Subcutaneous abdominal adipose tissue (tissue), 5 donors: ENCODE measurements around the gene ANXA11.

Experiments
- H3K27ac ChIP-seq: one replicate; pipeline ENCODE4 v1.7.0; 2013; ENCODE audit warnings: low read depth, mild to moderate bottlenecking, inconsistent platforms, low read length, moderate library complexity
- H3K27me3 ChIP-seq, 5 donors: one replicate each; pipeline ENCODE4 v1.7.0; 2013; ENCODE audit warnings: low read length in 5 of 5, inconsistent platforms in 1 of 5; ENCODE audit not compliant: control insufficient read depth in 5 of 5, insufficient read depth in 4 of 5
- H3K36me3 ChIP-seq, 5 donors: one replicate each; pipeline ENCODE4 v1.7.0; 2013; ENCODE audit warnings: low read length in 5 of 5; ENCODE audit not compliant: control insufficient read depth in 5 of 5, insufficient read depth in 5 of 5
- H3K4me1 ChIP-seq, 5 donors: one replicate each; pipeline ENCODE4 v1.7.0; 2013; ENCODE audit warnings: low read length in 5 of 5, mild to moderate bottlenecking in 3 of 5, moderate library complexity in 1 of 5; ENCODE audit not compliant: control insufficient read depth in 5 of 5, insufficient read depth in 5 of 5
- H3K4me3 ChIP-seq, 5 donors: one replicate each; pipeline ENCODE4 v1.7.0; 2013; ENCODE audit warnings: low read length in 5 of 5, low read depth in 1 of 5
- H3K9ac ChIP-seq, 5 donors: one replicate each; pipeline ENCODE4 v1.7.0; 2013; ENCODE audit warnings: low read length in 5 of 5, mild to moderate bottlenecking in 4 of 5, moderate library complexity in 3 of 5
- H3K9me3 ChIP-seq, 5 donors: one replicate each; pipeline ENCODE4 v1.7.0; 2013; ENCODE audit warnings: low read length in 5 of 5; ENCODE audit not compliant: control insufficient read depth in 5 of 5
- donor health status: healthy.
- donor health status: healthy.
- donor health status: healthy.
- donor health status: healthy.
- donor health status: healthy.

Gene ANXA11

DNA sequence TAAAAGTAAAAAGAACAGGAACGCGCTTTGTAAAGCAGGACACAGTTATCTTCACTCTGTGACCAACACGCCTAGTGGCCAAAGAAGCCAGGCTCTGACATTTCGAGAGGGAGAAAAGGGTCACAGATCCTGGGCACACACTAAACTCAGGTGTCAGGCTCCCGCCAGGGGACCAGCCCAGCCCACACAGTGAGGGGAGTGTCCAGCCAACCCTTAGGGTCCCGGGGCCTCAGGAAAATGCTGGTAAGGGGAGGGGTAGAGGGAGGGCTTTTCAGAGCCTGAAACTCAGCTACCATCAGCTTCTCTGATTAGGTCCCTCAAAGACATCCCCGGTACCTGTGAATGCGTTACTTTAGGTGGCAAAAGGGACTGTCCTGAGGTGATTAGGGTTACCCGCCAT, 16.6 kb downstream of the ANXA11 start:
- Histone ChIP-seq H3K4me1 (peaks cover 8 to 65% (median 65%) of the 10 kb centered on the region in 5 donors), H3K36me3 (peaks cover 0 to 11% (median 4%) of the 10 kb centered on the region in 5 donors), H3K27me3 (no peaks in the 10 kb centered on the region), H3K9me3 (no peaks in the 10 kb centered on the region), H3K27ac (peak overlapping the region; percentile 41), H3K4me3 (no peak overlapping the region), H3K9ac (peak overlapping the region in 1 of 5 donors; percentile 19)

DNA sequence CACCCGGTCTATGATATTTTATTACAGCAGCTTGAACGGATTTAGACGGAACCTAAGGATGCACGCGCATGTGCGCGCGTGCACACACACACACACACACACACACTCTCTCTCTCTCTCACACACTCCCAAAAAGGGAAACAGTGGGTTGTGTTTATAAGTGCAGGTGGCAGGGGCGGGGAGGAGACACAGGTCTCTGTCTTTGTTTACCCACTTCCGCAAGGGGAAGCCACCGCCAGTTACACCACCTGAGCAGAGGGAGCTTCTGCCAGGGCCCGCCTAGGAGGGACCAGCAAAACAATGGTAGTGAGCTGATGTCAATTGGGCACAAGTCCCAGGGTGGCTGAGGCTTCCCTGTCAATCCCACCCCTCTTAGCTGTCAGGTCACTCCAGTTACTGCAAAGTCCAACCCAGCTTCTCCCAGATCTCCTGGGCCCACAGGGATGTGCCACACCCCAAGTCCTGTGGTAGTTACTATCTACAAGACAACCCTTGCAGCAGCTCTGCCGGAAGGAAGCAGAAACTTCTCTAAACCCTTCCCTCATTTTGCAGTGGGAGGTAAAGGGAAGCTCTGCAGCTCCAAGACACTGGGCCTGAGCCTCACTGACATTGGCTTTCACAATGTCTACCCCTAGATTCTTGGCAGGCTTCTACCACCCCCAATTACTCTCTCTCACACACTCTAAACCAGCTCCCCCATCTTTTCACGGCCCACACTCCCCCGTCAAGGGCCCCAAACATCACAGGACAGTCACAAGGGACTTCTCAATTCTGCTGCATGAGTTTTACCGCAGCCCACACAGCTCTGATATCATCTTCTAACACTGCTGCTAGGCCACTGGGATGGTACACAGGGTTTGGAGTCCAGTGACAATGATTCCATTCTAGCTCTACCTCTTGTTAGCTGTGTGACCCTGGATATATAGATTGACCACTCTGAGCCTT, 17.6 kb downstream of the ANXA11 start:
- Histone ChIP-seq H3K9me3 (no peaks in the 10 kb centered on the region), H3K36me3 (peaks cover 0 to 13% (median 8%) of the 10 kb centered on the region in 5 donors), H3K9ac (peak overlapping the region in 3 of 5 donors; percentile 4 to 27 (median 22)), H3K27me3 (no peaks in the 10 kb centered on the region), H3K4me1 (peaks cover 10 to 75% (median 74%) of the 10 kb centered on the region in 5 donors), H3K4me3 (no peak overlapping the region), H3K27ac (peak overlapping the region; percentile 51)

DNA sequence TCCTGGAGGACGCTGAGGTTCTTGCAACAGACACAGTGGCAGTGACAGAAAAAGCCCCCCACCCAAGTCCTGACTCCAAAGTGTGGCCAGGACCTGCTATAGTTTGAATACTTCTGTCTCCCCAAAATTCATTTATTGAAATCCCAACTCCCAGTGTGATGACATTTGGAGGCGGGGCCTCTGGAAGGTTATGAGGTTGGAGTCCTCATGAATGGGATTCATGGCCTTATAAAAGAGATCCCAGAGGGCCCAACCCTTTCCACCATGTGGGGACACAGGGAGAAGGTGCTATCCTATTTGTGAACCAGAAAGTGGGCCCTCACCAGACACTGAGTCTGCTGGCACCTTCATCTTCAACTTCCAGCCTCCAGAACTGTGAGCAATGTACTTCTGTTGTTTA, 18.3 kb downstream of the ANXA11 start:
- Histone ChIP-seq H3K27ac (peak overlapping the region; percentile 51), H3K27me3 (no peaks in the 10 kb centered on the region), H3K9ac (no peak overlapping the region), H3K36me3 (peaks cover 0 to 13% (median 8%) of the 10 kb centered on the region in 5 donors), H3K4me1 (peaks cover 10 to 74% (median 73%) of the 10 kb centered on the region in 5 donors), H3K4me3 (no peak overlapping the region), H3K9me3 (no peaks in the 10 kb centered on the region)

DNA sequence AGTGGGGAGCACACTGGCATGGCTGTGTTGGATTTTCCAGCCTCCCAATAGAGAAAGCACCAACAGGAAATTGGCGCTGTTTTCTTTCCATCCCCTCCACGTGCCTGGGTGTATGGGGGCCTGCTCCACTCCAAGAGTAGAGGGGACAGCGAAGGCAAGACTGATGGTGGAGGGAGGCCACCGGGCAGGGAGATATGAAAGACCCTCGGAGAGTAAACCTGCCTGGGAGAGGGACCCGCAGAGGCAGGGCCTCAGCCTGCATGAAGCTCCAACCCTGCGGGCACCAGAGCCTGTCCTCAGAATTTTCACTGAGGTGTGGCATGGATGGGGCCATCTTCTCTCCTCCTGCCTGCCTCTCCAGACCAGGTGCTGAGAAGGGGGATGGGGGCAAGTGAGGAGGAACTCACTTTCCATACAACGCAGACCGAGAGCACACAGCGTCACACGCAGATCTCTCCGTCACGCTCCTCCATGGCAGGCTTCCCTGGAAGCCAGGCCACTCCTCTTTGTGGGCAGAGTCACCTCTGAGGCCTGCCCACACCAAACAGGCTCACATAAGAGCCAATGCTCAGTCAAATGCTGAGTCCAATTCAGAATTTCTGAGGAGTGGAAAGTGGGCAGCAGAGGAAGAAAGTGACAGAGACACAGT, 18.8 kb downstream of the ANXA11 start:
- H3K36me3 ChIP-seq = peaks cover 0 to 9% (median 4%) of the 10 kb centered on the region in 5 donors
- H3K4me1 ChIP-seq = peaks cover 7 to 69% (median 68%) of the 10 kb centered on the region in 5 donors
- H3K4me3 ChIP-seq = peak overlapping the region in 1 of 5 donors; percentile 19
- peak overlapping the region; percentile 51 for H3K27ac ChIP-seq
- H3K27me3 ChIP-seq = no peaks in the 10 kb centered on the region
- H3K9me3 ChIP-seq = no peaks in the 10 kb centered on the region
- H3K9ac ChIP-seq = no peak overlapping the region

DNA sequence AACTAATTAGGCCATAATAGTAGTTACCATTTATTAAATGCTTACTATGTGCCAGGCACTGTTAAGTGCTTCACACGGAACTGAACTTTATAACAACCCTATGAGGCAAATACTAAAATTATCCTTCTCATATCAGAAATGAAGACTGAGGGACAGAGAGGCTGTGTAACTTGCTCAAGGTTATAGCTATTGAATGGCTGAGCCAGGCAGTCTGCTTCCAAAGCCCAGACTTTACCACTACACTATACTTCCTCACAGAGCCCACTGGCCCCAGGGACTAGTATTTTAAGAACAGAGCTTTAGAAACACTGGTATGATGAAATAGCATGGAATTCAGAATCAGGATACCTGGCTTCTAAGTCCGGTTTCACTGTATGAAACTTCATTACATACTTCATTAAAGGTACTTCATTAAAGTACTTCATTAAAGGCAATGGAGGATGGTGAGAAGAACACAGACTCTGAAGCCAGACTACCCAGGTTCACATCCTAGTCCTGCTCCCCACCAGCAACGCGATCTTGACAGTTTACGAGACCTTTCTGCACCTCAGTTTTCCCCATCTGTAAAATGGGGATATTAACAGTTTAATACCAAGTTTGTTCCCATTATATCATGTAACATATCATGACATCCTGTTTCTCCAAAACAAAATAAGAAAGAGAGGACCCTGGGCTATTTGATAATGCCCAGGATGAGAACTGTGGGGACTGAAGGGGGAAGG, 19.6 kb downstream of the ANXA11 start:
- Histone ChIP-seq H3K4me1 (peaks cover 6 to 66% (median 65%) of the 10 kb centered on the region in 5 donors), H3K27ac (peak overlapping the region; percentile 51)

DNA sequence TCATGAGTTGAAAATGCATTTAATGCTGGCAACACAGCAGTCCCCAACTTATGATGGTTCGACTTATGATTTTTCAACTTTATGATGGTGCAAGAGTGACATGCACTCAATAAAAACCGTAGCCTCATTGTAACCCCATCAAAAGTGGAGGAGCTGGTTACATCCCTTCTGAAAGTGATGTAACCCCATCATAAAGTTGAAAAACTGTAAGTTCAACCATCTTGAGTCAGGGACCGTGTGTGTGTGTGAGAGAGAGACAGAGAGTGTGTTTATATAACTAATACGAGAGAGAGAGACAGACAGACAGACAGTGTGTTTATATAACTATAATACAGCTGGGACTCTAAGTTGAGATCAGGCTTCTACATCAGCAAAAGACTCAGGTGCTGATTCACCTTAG, 21.0 kb downstream of the ANXA11 start:
- H3K27me3 ChIP-seq = no peaks in the 10 kb centered on the region
- no peaks in the 10 kb centered on the region for H3K9me3 ChIP-seq
- H3K4me3 ChIP-seq = no peak overlapping the region
- no peak overlapping the region for H3K9ac ChIP-seq
- peaks cover 6 to 69% (median 62%) of the 10 kb centered on the region in 5 donors for H3K4me1 ChIP-seq
- H3K36me3 ChIP-seq = peaks cover 0 to 19% (median 17%) of the 10 kb centered on the region in 5 donors
- H3K27ac ChIP-seq = no peak overlapping the region

More for the DNA sequence above, 19.6 kb downstream of the ANXA11 start:
- Histone ChIP-seq H3K9me3 (no peaks in the 10 kb centered on the region), H3K27me3 (no peaks in the 10 kb centered on the region), H3K4me3 (no peak overlapping the region), H3K9ac (no peak overlapping the region), H3K36me3 (peaks cover 0 to 9% (median 7%) of the 10 kb centered on the region in 5 donors)

DNA sequence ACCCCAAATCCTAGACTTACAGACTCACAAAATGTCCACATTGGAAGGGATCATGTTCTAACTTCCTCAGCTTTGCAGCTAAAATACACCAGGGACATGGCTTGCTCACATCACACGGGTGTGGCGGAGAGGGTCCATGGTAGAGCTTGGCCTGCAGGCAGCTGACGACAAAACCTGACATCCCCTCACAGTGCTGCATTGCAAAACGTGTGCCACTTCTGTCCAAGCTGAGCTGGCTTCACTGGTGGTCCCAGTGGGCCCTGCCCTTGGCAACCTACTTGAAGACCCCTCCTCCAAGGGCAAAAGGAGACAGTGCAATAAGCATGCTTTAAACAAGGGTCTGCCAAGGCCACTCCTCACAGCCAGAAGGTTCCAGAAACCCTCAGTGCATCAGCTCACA, 21.9 kb downstream of the ANXA11 start:
- Histone ChIP-seq H3K4me3 (no peak overlapping the region), H3K27ac (no peak overlapping the region), H3K9ac (no peak overlapping the region), H3K36me3 (peaks cover 0 to 22% (median 17%) of the 10 kb centered on the region in 5 donors), H3K4me1 (peaks cover 6 to 69% (median 61%) of the 10 kb centered on the region in 5 donors), H3K9me3 (no peaks in the 10 kb centered on the region), H3K27me3 (no peaks in the 10 kb centered on the region)

DNA sequence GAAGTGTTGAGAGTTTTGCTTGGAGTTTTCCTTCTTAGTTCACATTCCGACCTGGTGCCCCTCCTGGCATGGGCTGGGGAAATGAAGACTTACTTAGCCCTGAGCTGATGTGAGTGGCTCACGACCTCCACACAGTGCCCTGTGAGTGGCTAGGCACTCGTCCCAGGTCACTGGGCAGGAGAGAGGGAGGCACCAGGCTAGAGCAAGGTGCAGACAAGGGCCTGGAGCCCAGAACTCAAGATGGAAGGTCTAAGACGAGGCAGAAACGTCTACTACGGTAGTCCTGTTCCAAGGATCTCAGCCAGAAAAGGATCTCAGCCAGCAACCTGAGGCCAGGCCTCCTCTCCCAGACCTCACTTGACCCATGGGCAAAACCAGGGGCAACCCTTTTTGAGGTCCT, 22.4 kb downstream of the ANXA11 start:
- Histone ChIP-seq H3K27ac (peak overlapping the region; percentile 40), H3K9ac (peak overlapping the region in 1 of 5 donors; percentile 15), H3K4me1 (peaks cover 4 to 70% (median 61%) of the 10 kb centered on the region in 5 donors), H3K9me3 (no peaks in the 10 kb centered on the region), H3K4me3 (no peak overlapping the region), H3K27me3 (no peaks in the 10 kb centered on the region), H3K36me3 (peaks cover 0 to 22% (median 17%) of the 10 kb centered on the region in 5 donors)

DNA sequence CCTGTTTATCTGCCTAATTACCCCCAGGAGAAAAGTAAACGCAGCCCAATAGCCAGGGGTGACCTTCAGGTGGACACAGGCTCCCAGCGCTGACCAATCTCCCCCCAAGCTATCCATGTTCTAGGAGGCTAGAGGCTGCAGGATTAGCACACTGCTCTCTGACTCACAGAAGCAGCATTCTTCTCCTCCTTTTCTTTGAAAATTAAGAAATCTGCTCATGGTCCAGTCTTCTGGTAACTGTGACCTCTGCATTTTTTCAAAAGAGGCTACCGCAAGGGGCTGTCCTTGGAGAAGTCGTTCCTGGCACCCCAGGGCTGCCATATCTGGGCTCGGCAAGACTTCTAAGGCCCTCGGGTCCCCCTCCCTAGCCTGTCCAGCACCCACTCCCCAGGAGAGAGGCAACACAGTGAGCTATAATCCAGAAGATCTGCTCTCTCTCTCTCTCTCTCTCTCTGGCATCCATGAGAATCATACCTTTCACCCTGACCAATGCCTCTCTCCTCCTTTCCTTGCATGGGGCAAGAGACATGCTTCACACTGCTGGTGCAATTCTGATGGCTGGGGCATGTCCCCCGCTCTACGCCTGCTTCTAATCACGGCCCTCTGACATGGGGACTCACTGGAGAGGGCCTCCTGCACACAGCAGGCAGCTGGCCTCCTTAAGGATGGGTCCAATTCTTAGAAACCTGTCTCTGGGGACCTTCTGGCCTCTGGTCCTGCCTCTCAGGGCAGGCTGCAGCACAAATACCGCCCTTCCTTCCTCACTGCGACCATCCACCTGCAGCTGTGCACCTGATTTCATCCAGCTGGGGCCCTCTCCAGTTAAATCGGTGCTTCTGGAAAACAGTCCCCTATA, 27.3 kb downstream of the ANXA11 start:
- peak overlapping the region in 1 of 5 donors; percentile 11 for H3K4me3 ChIP-seq
- peaks cover 4 to 50% (median 38%) of the 10 kb centered on the region in 5 donors for H3K4me1 ChIP-seq
- H3K9me3 ChIP-seq = no peaks in the 10 kb centered on the region
- H3K36me3 ChIP-seq = peaks cover 0 to 32% (median 22%) of the 10 kb centered on the region in 5 donors
- peak overlapping the region; percentile 11 for H3K27ac ChIP-seq
- no peaks in the 10 kb centered on the region for H3K27me3 ChIP-seq
- peak overlapping the region in 1 of 5 donors; percentile 44 for H3K9ac ChIP-seq
